DOHH2 (cell line): Measurements from ENCODE around the gene LBX1.

Experiments
- CTCF ChIP-seq: fragments of 200-600 bp; sonication (generic); IDR thresholded peaks from one replicate; pipeline ENCODE4 v1.5.1; 2014; ENCODE audit warnings: antibody characterized with exemption, mild to moderate bottlenecking, low read depth, low read length; ENCODE audit not compliant: poor library complexity, severe bottlenecking
- EZH2phosphoT487 ChIP-seq: fragments of 200-600 bp; sonication (generic); IDR thresholded peaks from 2 replicates; pipeline ENCODE4 v1.6.1; 2017; ENCODE audit warnings: borderline replicate concordance, mild to moderate bottlenecking, antibody characterized with exemption, low read length, moderate library complexity, mixed read lengths

GRCh38 chr10:101182936-101183335, 46.3 kb downstream of the LBX1 start:
- TF ChIP-seq CTCF (no peak), EZH2phosphoT487 (no peak)
